IMR-90 (cell line): ENCODE results near the gene ROCK2. TPM values are rescaled to one million over a fixed set of nuclear protein-coding genes. Genes with fewer than 3 reads are reported as not detected.

Experiments used
- ATAC-seq: fragments of 200-7000 bp; cut with Tn5 transposase; 2 replicates; pipeline ENCODE4 v1.9.1; 2020; ENCODE audit warnings: low read depth, mild to moderate bottlenecking, moderate library complexity
- BruUV-seq: library from RNA; stranded (reverse); fragments of 400-500 nt; replicated peaks from 2 replicates; lab custom pipeline; 2021; lab: Mats Ljungman, UMichigan
- CTCF ChIA-PET: fragments of 300-600 bp; formaldehyde crosslinking; extraction: SDS; loops from one replicate; lab custom pipeline; 2021; ENCODE audit warnings: antibody characterized with exemption; lab: Yijun Ruan, JAX
- POLR2A ChIA-PET: fragments of 300-600 bp; sonication (Branson Sonifier 250); formaldehyde crosslinking; loops from one replicate; lab custom pipeline; 2022; ENCODE audit warnings: antibody characterized with exemption; ENCODE audit not compliant: unreplicated experiment; lab: Charles Lee
- DNase-seq: peaks from one replicate; pipeline ENCODE4 v3.0.0; 2013
- H2AFZ ChIP-seq: replicated peaks from 2 replicates; pipeline ENCODE3; 2013; ENCODE audit warnings: low read length, mild to moderate bottlenecking; ENCODE audit not compliant: poor library complexity
- H2AK5ac ChIP-seq: 2 replicates; pipeline ENCODE4 v1.6.1; 2013; ENCODE audit warnings: low read depth, low read length, inconsistent platforms
- H2AK9ac ChIP-seq: replicated peaks from 2 replicates; pipeline ENCODE3; 2013; ENCODE audit warnings: mild to moderate bottlenecking, low read depth, low read length, moderate library complexity; ENCODE audit not compliant: poor library complexity
- H2BK120ac ChIP-seq: 2 replicates; pipeline ENCODE4 v1.6.1; 2013; ENCODE audit warnings: low read depth, low read length, inconsistent platforms
- H2BK15ac ChIP-seq: 3 replicates; pipeline ENCODE4 v1.6.1; 2013; ENCODE audit warnings: low read depth, low read length, inconsistent platforms
- H2BK20ac ChIP-seq: 2 replicates; pipeline ENCODE4 v1.6.1; 2013; ENCODE audit warnings: low read depth, mild to moderate bottlenecking, inconsistent platforms, low read length, moderate library complexity
- H2BK5ac ChIP-seq: 2 replicates; pipeline ENCODE4 v1.6.1; 2013; ENCODE audit warnings: mild to moderate bottlenecking, low read depth, low read length, inconsistent platforms; ENCODE audit not compliant: poor library complexity, severe bottlenecking
- H3K14ac ChIP-seq: replicated peaks from 2 replicates; pipeline ENCODE4 v1.6.1; 2013; ENCODE audit warnings: low read depth, low read length, inconsistent platforms
- H3K18ac ChIP-seq: 2 replicates; pipeline ENCODE4 v1.6.1; 2013; ENCODE audit warnings: low read depth, low read length, control low read depth
- H3K23ac ChIP-seq: 2 replicates; pipeline ENCODE4 v1.6.1; 2013; ENCODE audit warnings: low read depth, low read length, inconsistent platforms
- H3K27ac ChIP-seq: 2 replicates; pipeline ENCODE4 v1.5.1; 2013; ENCODE audit warnings: mild to moderate bottlenecking, control low read depth, low read length; ENCODE audit not compliant: insufficient read depth
- H3K27me3 ChIP-seq: 2 replicates; pipeline ENCODE4 v1.6.1; 2013; ENCODE audit warnings: low read length; ENCODE audit not compliant: control insufficient read depth, insufficient read depth
- H3K36me3 ChIP-seq: 2 replicates; pipeline ENCODE4 v1.6.1; 2013; ENCODE audit warnings: low read length, mixed read lengths; ENCODE audit not compliant: control insufficient read depth, insufficient read depth
- H3K4ac ChIP-seq: 2 replicates; pipeline ENCODE4 v1.6.1; 2013; ENCODE audit warnings: low read depth, low read length, inconsistent platforms
- H3K4me1 ChIP-seq: 2 replicates; pipeline ENCODE4 v1.6.1; 2013; ENCODE audit warnings: low read length, mixed read lengths; ENCODE audit not compliant: control insufficient read depth, insufficient read depth
- H3K4me2 ChIP-seq: 2 replicates; pipeline ENCODE4 v1.6.1; 2013; ENCODE audit warnings: low read depth, mild to moderate bottlenecking, control low read depth, low read length, moderate library complexity
- H3K4me3 ChIP-seq: 2 replicates; pipeline ENCODE4 v1.5.1; 2013; ENCODE audit warnings: low read depth, mild to moderate bottlenecking, control low read depth, low read length, moderate library complexity; ENCODE audit not compliant: insufficient read depth
- H3K56ac ChIP-seq: 2 replicates; pipeline ENCODE4 v1.6.1; 2013; ENCODE audit warnings: low read length, inconsistent platforms; ENCODE audit not compliant: insufficient read depth; ENCODE audit errors: extremely low read depth
- H3K79me1 ChIP-seq, 2 experiments: 2 replicates each; pipeline ENCODE4 v1.6.1; 2013; ENCODE audit warnings: low read length in 2 of 2, inconsistent platforms in 1 of 2, low read depth in 1 of 2
- H3K9ac ChIP-seq: 2 replicates; pipeline ENCODE4 v1.6.1; 2013; ENCODE audit warnings: low read depth, low read length, control low read depth
- H3K9me1 ChIP-seq: 2 replicates; pipeline ENCODE4 v1.6.1; 2013; ENCODE audit warnings: low read length, inconsistent platforms; ENCODE audit not compliant: insufficient read depth
- H3K9me3 ChIP-seq: 2 replicates; pipeline ENCODE4 v1.6.1; 2013; ENCODE audit warnings: low read length; ENCODE audit not compliant: control insufficient read depth, insufficient read depth
- H4K20me1 ChIP-seq: 2 replicates; pipeline ENCODE4 v1.6.1; 2013; ENCODE audit warnings: low read length, inconsistent platforms; ENCODE audit not compliant: insufficient read depth
- H4K5ac ChIP-seq: 2 replicates; pipeline ENCODE4 v1.6.1; 2013; ENCODE audit warnings: mild to moderate bottlenecking, low read depth, low read length, control low read depth
- H4K8ac ChIP-seq, 2 experiments: 2 replicates each; pipeline ENCODE4 v1.6.1; 2013; ENCODE audit warnings: low read depth in 2 of 2, low read length in 2 of 2, control low read depth in 1 of 2, inconsistent platforms in 1 of 2
- H4K91ac ChIP-seq: 2 replicates; pipeline ENCODE4 v1.6.1; 2013; ENCODE audit warnings: low read depth, low read length, inconsistent platforms; ENCODE audit not compliant: insufficient read depth
- BHLHE40 ChIP-seq: fragments of 150-350 bp; IDR thresholded peaks from 2 replicates; pipeline ENCODE4 v1.6.1; 2016; ENCODE audit warnings: mild to moderate bottlenecking, low read depth, low read length
- CEBPB ChIP-seq: IDR thresholded peaks from 2 replicates; pipeline ENCODE4 v1.6.1; 2012; ENCODE audit warnings: low read depth, low read length, improper control_type of control experiment
- ELK1 ChIP-seq: fragments of 150-350 bp; IDR thresholded peaks from 2 replicates; pipeline ENCODE4 v1.6.1; 2016; ENCODE audit warnings: low read depth, mild to moderate bottlenecking, low read length, moderate library complexity, borderline replicate concordance
- FOS ChIP-seq: fragments of 150-350 bp; IDR thresholded peaks from 2 replicates; pipeline ENCODE4 v1.6.1; 2016; ENCODE audit warnings: low read depth, low read length
- MAFK ChIP-seq: IDR thresholded peaks from 2 replicates; pipeline ENCODE4 v1.6.1; 2012; ENCODE audit warnings: low read depth, low read length, improper control_type of control experiment
- MAZ ChIP-seq: IDR thresholded peaks from 2 replicates; pipeline ENCODE4 v1.6.1; 2012; ENCODE audit warnings: low read depth, mild to moderate bottlenecking, low read length, improper control_type of control experiment, moderate library complexity, borderline replicate concordance
- MXI1 ChIP-seq: IDR thresholded peaks from 2 replicates; pipeline ENCODE4 v1.6.1; 2012; ENCODE audit warnings: low read depth, mild to moderate bottlenecking, low read length, moderate library complexity, borderline replicate concordance
- POLR2A ChIP-seq: IDR thresholded peaks from 2 replicates; pipeline ENCODE4 v1.6.1; 2012; ENCODE audit warnings: mild to moderate bottlenecking, low read depth, low read length
- RCOR1 ChIP-seq: IDR thresholded peaks from 2 replicates; pipeline ENCODE4 v1.6.1; 2012; ENCODE audit warnings: mild to moderate bottlenecking, low read length, improper control_type of control experiment; ENCODE audit not compliant: insufficient replicate concordance
- SMC3 ChIP-seq: fragments of 150-350 bp; IDR thresholded peaks from 2 replicates; pipeline ENCODE4 v1.6.1; 2016; ENCODE audit warnings: low read depth, mild to moderate bottlenecking, antibody characterized with exemption, low read length, moderate library complexity
- WGBS, 2 experiments: methylation state at CpG; one replicate each; pipeline versions ENCODE4 v1.1.5 to v1.1.7; 2013; ENCODE audit warnings: missing lambda C conversion rate in 2 of 2; ENCODE audit not compliant: insufficient read length in 1 of 2; ENCODE audit errors: extremely low coverage in 2 of 2; 5-methylcytosine and 5-hydroxymethylcytosine counted together
- dilution Hi-C: fragments of 300-500 bp; cut with HindIII; formaldehyde crosslinking; loops from one replicate; pipeline ENCODE4 v1.14.3; 2018; ENCODE audit warnings: low sequenced_read_pairs; ENCODE audit not compliant: unreplicated experiment
- in situ Hi-C: fragments of 300-500 bp; cut with MboI; formaldehyde crosslinking; loops from 3 replicates; pipeline ENCODE4 v1.14.3; 2019; ENCODE audit warnings: low sequenced_read_pairs, inconsistent platforms, mixed read lengths
- intact Hi-C: fragments of 100-400 bp; cut with micrococcal nuclease; formaldehyde crosslinking; loops from 2 replicates; pipeline ENCODE4 v1.10.0; 2022
- polyA plus RNA-seq, 3 experiments: library from polyadenylated mRNA; depleted of rRNA; stranded (reverse); fragments of >200 nt; gene quantifications; 2 replicates each; pipeline ENCODE4 v1.2.3, GENCODE V29; 2012; ENCODE audit warnings: low replicate concordance in 1 of 3
- total RNA-seq: library from RNA; depleted of rRNA; stranded (reverse); fragments of >200 nt; gene quantifications from 2 replicates; pipeline ENCODE4 v1.2.3, GENCODE V29; 2012
- TF ChIP-seq, protein P1 (sequence below): conservative IDR thresholded peaks from 2 replicates; pipeline ENCODE4 v1.5.1; 2012; ENCODE audit warnings: mild to moderate bottlenecking, low read depth, low read length, improper control_type of control experiment

The ROCK2 gene
- total and polyA plus RNA-seq, 2 of the 4 experiments (the other 2 are of a cell fraction) = 9.0 to 28.3 TPM

- Histone ChIP-seq H4K91ac (no peak overlapping the region), H3K27ac (no peak overlapping the region), H3K9ac (no peak overlapping the region), H3K4ac (no peak overlapping the region), H4K20me1 (no peaks in the 10 kb centered on the region), H4K8ac (no peak overlapping the region), H4K5ac (no peak overlapping the region), H3K4me1 (no peaks in the 10 kb centered on the region), H3K9me1 (no peaks in the 10 kb centered on the region; the same call in 1 of the 2 replicates), H3K18ac (no peak overlapping the region), H3K79me1 (no peaks in the 10 kb centered on the region), H3K14ac (no peak overlapping the region), H3K27me3 (peaks cover 18% of the 10 kb centered on the region), H3K36me3 (no peaks in the 10 kb centered on the region), H3K4me3 (no peak overlapping the region), H3K23ac (no peak overlapping the region), H3K56ac (no peak overlapping the region), H3K4me2 (no peak overlapping the region), H2BK20ac (no peak overlapping the region), H2AK9ac (no peak overlapping the region), H3K9me3 (peaks cover 9% of the 10 kb centered on the region), H2BK120ac (no peak overlapping the region), H2AFZ (no peak overlapping the region), H2AK5ac (no peak overlapping the region), H2BK15ac (no peak overlapping the region), H2BK5ac (no peak overlapping the region)
- dilution Hi-C loops (no loop called here), in situ Hi-C loops (loop anchor here (25.0 kb wide), 1 partner anchor 615 kb away; no protein-coding TSS in a partner anchor), intact Hi-C loops (no loop called here)
- ChIA-PET CTCF (no interaction called here), POLR2A (no interaction called here)
- BruUV-seq = no TSS peak
- ATAC-seq = no peak
- TF ChIP-seq MAZ = no peak
- no peak for TF ChIP-seq MXI1
- no peak for TF ChIP-seq SMC3
- no peak for TF ChIP-seq BHLHE40
- TF ChIP-seq, protein P1, sequence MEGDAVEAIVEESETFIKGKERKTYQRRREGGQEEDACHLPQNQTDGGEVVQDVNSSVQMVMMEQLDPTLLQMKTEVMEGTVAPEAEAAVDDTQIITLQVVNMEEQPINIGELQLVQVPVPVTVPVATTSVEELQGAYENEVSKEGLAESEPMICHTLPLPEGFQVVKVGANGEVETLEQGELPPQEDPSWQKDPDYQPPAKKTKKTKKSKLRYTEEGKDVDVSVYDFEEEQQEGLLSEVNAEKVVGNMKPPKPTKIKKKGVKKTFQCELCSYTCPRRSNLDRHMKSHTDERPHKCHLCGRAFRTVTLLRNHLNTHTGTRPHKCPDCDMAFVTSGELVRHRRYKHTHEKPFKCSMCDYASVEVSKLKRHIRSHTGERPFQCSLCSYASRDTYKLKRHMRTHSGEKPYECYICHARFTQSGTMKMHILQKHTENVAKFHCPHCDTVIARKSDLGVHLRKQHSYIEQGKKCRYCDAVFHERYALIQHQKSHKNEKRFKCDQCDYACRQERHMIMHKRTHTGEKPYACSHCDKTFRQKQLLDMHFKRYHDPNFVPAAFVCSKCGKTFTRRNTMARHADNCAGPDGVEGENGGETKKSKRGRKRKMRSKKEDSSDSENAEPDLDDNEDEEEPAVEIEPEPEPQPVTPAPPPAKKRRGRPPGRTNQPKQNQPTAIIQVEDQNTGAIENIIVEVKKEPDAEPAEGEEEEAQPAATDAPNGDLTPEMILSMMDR = no peak
- no peak for TF ChIP-seq ELK1
- TF ChIP-seq MAFK = no peak
- no peak for TF ChIP-seq POLR2A
- TF ChIP-seq RCOR1 = no peak
- no peak for TF ChIP-seq CEBPB
- no peak for TF ChIP-seq FOS
- no peak for DNase-seq
- WGBS, 2 experiments = no CpG with 5 or more reads among the region's 3 CpGs
Measured at GRCh38 chr2:11147263-11147662, 197.2 kb downstream of the ROCK2 start.
